Activated CD4-positive, alpha-beta T cell treated with anti-CD3 and anti-CD28 coated beads, Interleukin-10, Interleukin-2, amounts not matched to agents 100 ng/mL and 50 ng/mL, durations not matched to agents 16 hours and 8 hours (primary cell): Measurements from ENCODE around the gene GGT5.
"Not testable (repeated sequence)": the region's sequence is repeated elsewhere in the genome, so short reads cannot be mapped to it uniquely, and the experiment has no call there.

Source experiments
- DNase-seq: peaks from one replicate; pipeline ENCODE4 v3.0.0-alpha.2; 2020

Gene GGT5

GRCh38 chr22:24200619-24201212, 44.2 kb downstream of the GGT5 start:
- DNase-seq: no peak

GRCh38 chr22:24198682-24199052, 46.2 kb downstream of the GGT5 start:
- no peak for DNase-seq

GRCh38 chr22:24191893-24192292, 53.0 kb downstream of the GGT5 start:
- DNase-seq: no peak

GRCh38 chr22:24191381-24191841, 53.5 kb downstream of the GGT5 start:
- DNase-seq: no peak

- no peak for DNase-seq
Measured at GRCh38 chr22:24190596-24191208, 54.2 kb downstream of the GGT5 start.

- no peak for DNase-seq
Measured at GRCh38 chr22:24190159-24190540, 54.7 kb downstream of the GGT5 start.

- peak; percentile 52 for DNase-seq
Measured at GRCh38 chr22:24189249-24190158, 55.4 kb downstream of the GGT5 start.

GRCh38 chr22:24188705-24189248, 56.1 kb downstream of the GGT5 start:
- no peak for DNase-seq

GRCh38 chr22:24187731-24188644, 56.9 kb downstream of the GGT5 start:
- DNase-seq: no peak

GRCh38 chr22:24186892-24187670, 57.8 kb downstream of the GGT5 start:
- no peak for DNase-seq

GRCh38 chr22:24186352-24186740, 58.5 kb downstream of the GGT5 start:
- no peak for DNase-seq

GRCh38 chr22:24185501-24186351, 59.2 kb downstream of the GGT5 start:
- DNase-seq: no peak

- no peak for DNase-seq
Measured at GRCh38 chr22:24185001-24185500, 59.8 kb downstream of the GGT5 start.

GRCh38 chr22:24184057-24184798, 60.7 kb downstream of the GGT5 start:
- no peak for DNase-seq

GRCh38 chr22:24183321-24184031, 61.4 kb downstream of the GGT5 start:
- no peak for DNase-seq

GRCh38 chr22:24182900-24183246, 62.0 kb downstream of the GGT5 start:
- DNase-seq: not testable (repeated sequence)

GRCh38 chr22:24181996-24182899, 62.6 kb downstream of the GGT5 start:
- DNase-seq: no peak
